ENCODE results near the gene CHAC2. TPM values are rescaled to one million over a fixed set of nuclear protein-coding genes. Genes with fewer than 3 reads are reported as not detected.

The CHAC2 gene
- total RNA-seq, 3 donors from 2014 or later (not counting 1 experiment from before 2014, with no cell fraction given) = 0.83 to 1.5 (median 1.4) TPM

Other genes with a start within 250 kb of the CHAC2 start
- 10 to 100 TPM; 27.9 to 37.0 (median 29.6) TPM for gene ASB3, start 19.1 kb downstream of the CHAC2 start, total RNA-seq
- 10 to 100 TPM; 19.7 to 27.1 (median 21.7) TPM for gene ERLEC1, start 19.2 kb downstream of the CHAC2 start, total RNA-seq
- gene GPR75, start 92.2 kb downstream of the CHAC2 start, total RNA-seq = 1 to 10 TPM; 3.8 to 4.9 (median 4.1) TPM
- gene PSME4, start 203.2 kb downstream of the CHAC2 start, total RNA-seq = 100 to 1,000 TPM; 140 to 149 (median 141) TPM

Measured in natural killer cell (primary cell).